ENCODE data around the gene DACH1. TPM values are rescaled to one million over a fixed set of nuclear protein-coding genes. Genes with fewer than 3 reads are reported as not detected.

The DACH1 gene
- total and polyA plus RNA-seq, 9 of the 15 experiments (the other 6 are each of a cell fraction or from before 2014, with no cell fraction given), result 0.04 to 0.07 (median 0.04) TPM; not detected in 2

- intact Hi-C loops (cut with micrococcal nuclease), result no loop called here
- no peak overlapping the region for H3K27ac ChIP-seq (ENCODE audit: extremely low read depth, low read depth, low read length)
- H3K4me2 ChIP-seq (ENCODE audit: insufficient read depth, low read length), result no peak overlapping the region
- no peak overlapping the region for H2AFZ ChIP-seq (ENCODE audit: low read depth, low read length)
- no peaks in the 10 kb centered on the region for H4K20me1 ChIP-seq (replicated peaks; ENCODE audit: control insufficient read depth, insufficient read depth, low read length)
- TF ChIP-seq ZNF57 (CRISPR knock-in tag; IDR thresholded peaks at IDR 0.05) (no peak), ZNF384 (IDR thresholded peaks at IDR 0.05; ENCODE audit: low read depth, low read length) (no peak), NCOR1 (IDR thresholded peaks at IDR 0.05) (no peak), ZNF695 (CRISPR knock-in tag; IDR thresholded peaks at IDR 0.05) (no peak), DPF2 (IDR thresholded peaks at IDR 0.05) (no peak), ZNF124 (CRISPR knock-in tag; IDR thresholded peaks at IDR 0.05) (no peak), ZFP1 (CRISPR knock-in tag; IDR thresholded peaks at IDR 0.05) (no peak), PRPF4 (IDR thresholded peaks at IDR 0.05; ENCODE audit: insufficient read depth, low read depth, low read length, poor library complexity, severe bottlenecking) (no peak), RNF219 (CRISPR knock-in tag; IDR thresholded peaks at IDR 0.05) (no peak), MAX (CRISPR knock-in tag; IDR thresholded peaks at IDR 0.05) (no peak), SMARCB1 (IDR thresholded peaks at IDR 0.05; ENCODE audit: insufficient read length, low read depth) (no peak), CCAR2 (IDR thresholded peaks at IDR 0.05; ENCODE audit: low read depth, low read length) (no peak), MIER1 (IDR thresholded peaks at IDR 0.05; ENCODE audit: low read depth) (no peak), RBM17 (IDR thresholded peaks at IDR 0.05; ENCODE audit: borderline replicate concordance, low read depth, low read length) (no peak), FOSL1 (tag; conservative IDR thresholded peaks at IDR 0.05) (no peak), LCOR (CRISPR knock-in tag; IDR thresholded peaks at IDR 0.05) (no peak)
- no peaks in the 10 kb centered on the region for H3K4me1 ChIP-seq (replicated peaks in 1 of 2; ENCODE audit: control insufficient read depth in 2 of 2, insufficient read depth in 2 of 2, low read length in 2 of 2)
- in situ Hi-C loops (cut with MboI), result no loop called here
- no TSS peak for BruUV-seq (replicated peaks)
- FAIRE-seq, result no peak
- no peak overlapping the region for H3K9ac ChIP-seq (ENCODE audit: insufficient read depth in 1 of 2, low read depth in 2 of 2, low read length in 2 of 2)
- CTCF ChIA-PET (ENCODE audit: low intra/inter-chr PET ratio), result no interaction called here
- ATAC-seq, result no peak
- no peaks in the 10 kb centered on the region for H3K36me3 ChIP-seq (ENCODE audit: control insufficient read depth, insufficient read depth, low read length)
- no peaks in the 10 kb centered on the region for H3K9me3 ChIP-seq (replicated peaks; ENCODE audit: control insufficient read depth, insufficient read depth, low read depth, low read length)
- no peaks in the 10 kb centered on the region for H3K79me2 ChIP-seq (ENCODE audit: control insufficient read depth, insufficient read depth, low read length)
- DNase-seq (ENCODE audit: extremely low read depth in 1 of 4, low spot score in 3 of 4), result no peak
- POLR2A ChIA-PET, result no interaction called here
- H3K9me1 ChIP-seq (ENCODE audit: control insufficient read depth, insufficient read depth, low read length), result no peaks in the 10 kb centered on the region
- H3K27me3 ChIP-seq (ENCODE audit: control insufficient read depth in 2 of 2, insufficient read depth in 2 of 2, low read length in 2 of 2), result no peaks in the 10 kb centered on the region
- H3K4me3 ChIP-seq, result no peak overlapping the region
Observed at GRCh38 chr13:71619096-71619495, 247.9 kb downstream of the DACH1 start.

All from K562 (cell line).